ENCODE measurements around the gene SFT2D1.
A peak's percentile ranks its signal among the peaks of the same experiment; 100 is the strongest.

Gene SFT2D1

DNA sequence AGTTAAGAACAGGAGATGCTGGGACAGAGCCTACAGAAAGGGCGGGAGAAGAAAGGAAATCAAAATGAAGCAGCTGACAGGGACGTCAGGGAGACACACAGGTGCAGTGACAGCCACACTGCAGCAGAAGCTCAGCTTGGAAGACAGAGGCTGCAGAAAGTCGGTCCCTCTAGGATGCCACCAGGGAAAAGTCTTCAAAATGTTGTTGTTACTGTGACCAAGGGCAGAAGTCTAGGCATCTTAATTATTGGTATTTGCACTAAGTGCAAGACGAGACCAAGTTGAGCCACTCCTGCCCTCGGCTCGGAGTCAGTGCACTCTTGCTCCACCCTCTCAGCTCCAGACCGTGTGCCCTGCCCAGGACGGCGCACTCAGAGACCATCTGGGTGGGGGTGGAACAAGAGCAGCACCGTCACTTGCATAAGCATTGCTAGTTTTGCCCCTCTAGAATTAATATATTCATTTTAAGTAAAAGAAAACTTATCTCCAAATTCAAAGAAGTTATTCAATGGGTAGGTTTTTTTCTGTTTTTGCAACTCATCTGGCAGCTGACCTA is 36.7 kb downstream of the SFT2D1 start:
- H3K27me3 ChIP-seq (ENCODE audit: insufficient read depth, poor library complexity, severe bottlenecking), result peaks cover 34% of the 10 kb centered on the region

GRCh38 chr6:166304106-166304505 is 38.2 kb downstream of the SFT2D1 start:
- H3K27ac ChIP-seq (ENCODE audit: poor library complexity, severe bottlenecking), result no peak overlapping the region
- no peak for TF ChIP-seq CTCF (IDR thresholded peaks at IDR 0.05; ENCODE audit: poor library complexity, severe bottlenecking)
- no peak for DNase-seq (ENCODE audit: low spot score)
- ATAC-seq (ENCODE audit: low read depth), result no peak
- no peak overlapping the region for H3K4me3 ChIP-seq (ENCODE audit: severe bottlenecking)
- no peaks in the 10 kb centered on the region for H3K9me3 ChIP-seq (ENCODE audit: severe bottlenecking)
- H3K4me1 ChIP-seq (ENCODE audit: insufficient read depth, poor library complexity, severe bottlenecking), result peaks cover 8% of the 10 kb centered on the region
- no peaks in the 10 kb centered on the region for H3K36me3 ChIP-seq (ENCODE audit: low read depth)
- H3K27me3 ChIP-seq (ENCODE audit: insufficient read depth, poor library complexity, severe bottlenecking), result peaks cover 28% of the 10 kb centered on the region

More for the DNA sequence above, 36.7 kb downstream of the SFT2D1 start:
- ATAC-seq (ENCODE audit: low read depth), result no peak
- no peak for TF ChIP-seq CTCF (IDR thresholded peaks at IDR 0.05; ENCODE audit: poor library complexity, severe bottlenecking)
- no peaks in the 10 kb centered on the region for H3K9me3 ChIP-seq (ENCODE audit: severe bottlenecking)
- DNase-seq (ENCODE audit: low spot score), result no peak
- H3K27ac ChIP-seq (ENCODE audit: poor library complexity, severe bottlenecking), result no peak overlapping the region
- H3K36me3 ChIP-seq (ENCODE audit: low read depth), result no peaks in the 10 kb centered on the region
- no peak overlapping the region for H3K4me3 ChIP-seq (ENCODE audit: severe bottlenecking)
- H3K4me1 ChIP-seq (ENCODE audit: insufficient read depth, poor library complexity, severe bottlenecking), result peaks cover 8% of the 10 kb centered on the region

DNA sequence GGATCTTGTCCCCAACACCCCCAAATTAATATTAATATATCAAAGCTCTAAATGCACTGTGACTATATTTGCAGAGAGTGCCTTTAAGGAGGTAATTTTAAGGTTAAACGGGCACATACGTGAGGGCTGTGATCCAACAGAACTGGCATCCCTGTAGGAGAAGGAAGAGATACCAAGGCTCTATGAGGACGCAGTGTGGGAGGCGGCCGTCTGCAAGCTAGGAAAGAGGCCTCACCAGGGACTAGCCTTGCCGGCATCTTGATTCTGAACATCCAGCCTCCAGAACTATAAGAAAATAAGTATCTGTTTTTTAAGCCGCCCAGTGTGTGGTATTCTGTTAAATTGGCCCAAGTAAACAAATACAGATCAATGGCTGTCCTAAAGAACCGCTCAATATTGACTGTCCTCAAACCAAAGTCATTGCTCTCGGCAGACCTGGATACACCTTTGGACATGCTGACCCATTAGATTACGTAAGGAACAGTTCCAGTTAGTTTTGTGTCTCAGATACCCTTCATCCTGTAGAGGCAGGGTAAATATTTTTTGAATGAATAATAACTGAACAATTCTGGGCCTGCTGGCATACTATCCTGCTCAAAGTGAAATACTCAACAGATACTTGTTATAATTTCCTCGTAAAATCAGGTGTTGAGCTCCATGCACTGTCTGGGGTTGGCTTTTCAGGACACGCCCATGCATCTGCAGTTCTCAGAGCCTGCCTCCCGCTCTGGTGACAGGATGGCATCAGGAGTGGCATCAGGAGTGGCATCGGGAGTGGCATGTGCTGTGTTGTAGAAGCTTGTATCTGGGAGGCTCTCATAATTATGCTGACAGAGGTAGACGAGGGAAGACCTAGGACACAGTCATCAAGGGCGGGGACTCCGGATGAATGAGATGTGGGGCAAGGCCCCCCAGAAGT is 40.5 kb downstream of the SFT2D1 start:
- TF ChIP-seq CTCF (IDR thresholded peaks at IDR 0.05; ENCODE audit: poor library complexity, severe bottlenecking), result no peak
- Histone ChIP-seq H3K9me3 (ENCODE audit: severe bottlenecking) (no peaks in the 10 kb centered on the region), H3K4me1 (ENCODE audit: insufficient read depth, poor library complexity, severe bottlenecking) (peaks cover 8% of the 10 kb centered on the region), H3K36me3 (ENCODE audit: low read depth) (no peaks in the 10 kb centered on the region), H3K27ac (ENCODE audit: poor library complexity, severe bottlenecking) (no peak overlapping the region), H3K4me3 (ENCODE audit: severe bottlenecking) (no peak overlapping the region), H3K27me3 (ENCODE audit: insufficient read depth, poor library complexity, severe bottlenecking) (peaks cover 13% of the 10 kb centered on the region)
- DNase-seq (ENCODE audit: low spot score) (no peak), ATAC-seq (ENCODE audit: low read depth) (peak; percentile 93)

GRCh38 chr6:166300357-166300987 is 41.9 kb downstream of the SFT2D1 start:
- no peak overlapping the region for H3K27ac ChIP-seq (ENCODE audit: poor library complexity, severe bottlenecking)
- DNase-seq (ENCODE audit: low spot score) (no peak), ATAC-seq (ENCODE audit: low read depth) (no peak)
- peaks cover 8% of the 10 kb centered on the region for H3K4me1 ChIP-seq (ENCODE audit: insufficient read depth, poor library complexity, severe bottlenecking)
- no peak for TF ChIP-seq CTCF (IDR thresholded peaks at IDR 0.05; ENCODE audit: poor library complexity, severe bottlenecking)
- no peaks in the 10 kb centered on the region for H3K27me3 ChIP-seq (ENCODE audit: insufficient read depth, poor library complexity, severe bottlenecking)
- no peaks in the 10 kb centered on the region for H3K9me3 ChIP-seq (ENCODE audit: severe bottlenecking)
- H3K36me3 ChIP-seq (ENCODE audit: low read depth), result no peaks in the 10 kb centered on the region
- no peak overlapping the region for H3K4me3 ChIP-seq (ENCODE audit: severe bottlenecking)

All from RWPE2 (cell line).